Measurements from ENCODE around the gene MPZL1. TPM values are rescaled to one million over a fixed set of nuclear protein-coding genes. Genes with fewer than 3 reads are reported as not detected.

The MPZL1 gene
- total and polyA plus RNA-seq, 3 donors from 2014 or later, result 148 to 160 (median 154) TPM

GRCh38 chr1:167748906-167749305, 27.1 kb downstream of the MPZL1 start:
- H3K4me1 ChIP-seq, result peaks cover 22% of the 10 kb centered on the region
- DNase-seq, result no peak
- intact Hi-C loops (cut with DNase I; ENCODE audit: low total_unique reads), result no loop called here

DNA sequence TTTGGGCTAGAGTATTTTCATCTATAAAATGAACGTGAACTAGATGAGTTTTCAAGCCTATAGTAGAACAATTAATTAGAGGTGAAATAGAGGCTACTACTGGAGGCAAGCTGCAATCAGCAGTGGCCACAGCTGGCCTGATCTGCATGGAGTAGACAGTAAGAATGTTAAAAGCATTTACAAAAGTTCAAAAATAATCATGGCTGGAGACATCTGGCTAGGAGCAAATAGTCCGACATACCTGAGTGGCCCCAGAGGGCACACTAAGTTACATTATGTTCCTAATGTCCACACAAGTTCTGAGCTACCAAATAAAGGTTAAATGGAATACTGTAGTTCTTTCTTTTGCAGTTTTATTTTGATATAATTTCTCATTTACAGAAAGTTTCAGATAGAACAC, 28.0 kb downstream of the MPZL1 start:
- H3K27ac ChIP-seq, result no peak overlapping the region
- DNase-seq, result no peak
- intact Hi-C loops (cut with DNase I; ENCODE audit: low total_unique reads), result no loop called here
- no peaks in the 10 kb centered on the region for H3K9me3 ChIP-seq
- 30 to 59% methylated on average over 2 of the region's 2 CpGs for WGBS, 2 donors
- TF ChIP-seq POLR2A (IDR thresholded peaks at IDR 0.05), result no peak
- TF ChIP-seq CTCF (IDR thresholded peaks at IDR 0.05), result no peak
- peaks cover 22% of the 10 kb centered on the region for H3K4me1 ChIP-seq
- no peaks in the 10 kb centered on the region for H3K27me3 ChIP-seq
- H3K36me3 ChIP-seq (ENCODE audit: low read depth, missing control alignments), result no peaks in the 10 kb centered on the region
- H3K4me3 ChIP-seq, result no peak overlapping the region

More at GRCh38 chr1:167748906-167749305, 27.1 kb downstream of the MPZL1 start:
- H3K4me3 ChIP-seq, result no peak overlapping the region
- H3K36me3 ChIP-seq (ENCODE audit: low read depth, missing control alignments), result no peaks in the 10 kb centered on the region
- H3K27me3 ChIP-seq, result no peaks in the 10 kb centered on the region
- H3K9me3 ChIP-seq, result no peaks in the 10 kb centered on the region
- H3K27ac ChIP-seq, result no peak overlapping the region
- TF ChIP-seq CTCF (IDR thresholded peaks at IDR 0.05) (no peak), POLR2A (IDR thresholded peaks at IDR 0.05) (no peak)

DNA sequence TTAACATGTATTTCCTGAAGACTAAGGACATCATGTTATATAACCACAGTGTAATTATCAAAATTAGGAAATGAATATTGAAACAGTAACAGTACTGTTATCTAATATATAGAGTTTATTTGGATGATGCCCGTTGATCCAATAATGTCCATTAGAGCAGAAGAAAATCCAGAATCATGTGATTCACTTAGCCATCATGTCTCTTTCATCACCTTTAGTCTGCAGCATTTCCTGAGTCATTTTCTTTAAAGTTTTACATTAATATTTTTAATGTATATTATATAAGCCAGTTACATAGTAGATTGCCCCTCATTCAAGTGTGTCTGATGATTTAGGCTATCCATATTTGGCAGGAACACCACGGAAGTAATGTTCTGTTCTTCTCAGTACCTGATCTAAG, 28.9 kb downstream of the MPZL1 start:
- Histone ChIP-seq H3K36me3 (ENCODE audit: low read depth, missing control alignments) (no peaks in the 10 kb centered on the region), H3K27me3 (no peaks in the 10 kb centered on the region), H3K4me3 (no peak overlapping the region), H3K27ac (peak overlapping the region in 1 of 2 donors; percentile 4), H3K4me1 (peaks cover 26% of the 10 kb centered on the region), H3K9me3 (no peaks in the 10 kb centered on the region)
- DNase-seq, result no peak
- TF ChIP-seq POLR2A (IDR thresholded peaks at IDR 0.05), result no peak
- TF ChIP-seq CTCF (IDR thresholded peaks at IDR 0.05), result no peak
- intact Hi-C loops (cut with DNase I; ENCODE audit: low total_unique reads), result no loop called here
- 83% methylated on average over 2 of the region's 2 CpGs for WGBS, 2 donors

DNA sequence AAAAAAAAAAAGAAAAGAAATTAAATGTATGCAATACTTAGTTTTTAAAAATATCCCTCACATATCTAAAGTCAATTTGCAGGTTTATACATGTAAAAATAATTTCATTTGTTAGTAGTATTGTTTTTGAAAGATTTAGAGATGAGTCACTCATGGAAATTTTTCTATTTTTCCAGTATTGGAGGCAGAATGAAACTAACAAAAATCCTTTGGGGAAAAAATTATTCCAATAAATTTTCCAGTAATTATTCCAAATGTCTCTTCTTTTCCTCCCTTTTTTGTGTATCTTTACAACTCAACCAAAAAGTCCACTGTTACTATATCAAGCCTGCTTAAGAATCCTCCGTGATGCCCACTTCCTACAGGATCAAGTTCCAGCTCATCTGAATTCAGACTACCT, 29.9 kb downstream of the MPZL1 start:
- DNase-seq, result no peak
- Histone ChIP-seq H3K36me3 (ENCODE audit: low read depth, missing control alignments) (no peaks in the 10 kb centered on the region), H3K4me3 (no peak overlapping the region), H3K27ac (peak overlapping the region in 1 of 2 donors; percentile 28), H3K4me1 (peaks cover 26% of the 10 kb centered on the region), H3K9me3 (no peaks in the 10 kb centered on the region), H3K27me3 (no peaks in the 10 kb centered on the region)
- WGBS, 2 donors, result 63 to 64% methylated on average over 1 of the region's 1 CpG
- TF ChIP-seq CTCF (IDR thresholded peaks at IDR 0.05) (no peak), POLR2A (IDR thresholded peaks at IDR 0.05) (no peak)
- intact Hi-C loops (cut with DNase I; ENCODE audit: low total_unique reads), result no loop called here

- no peak for TF ChIP-seq CTCF (IDR thresholded peaks at IDR 0.05)
- Histone ChIP-seq H3K27ac (peak overlapping the region; percentile 0 to 28), H3K9me3 (no peaks in the 10 kb centered on the region), H3K4me3 (no peak overlapping the region), H3K36me3 (ENCODE audit: low read depth, missing control alignments) (no peaks in the 10 kb centered on the region), H3K4me1 (peaks cover 32% of the 10 kb centered on the region), H3K27me3 (no peaks in the 10 kb centered on the region)
- intact Hi-C loops (cut with DNase I; ENCODE audit: low total_unique reads), result no loop called here
- no peak for DNase-seq
These were observed 30.6 kb downstream of the MPZL1 start for GRCh38 chr1:167752219-167752985.

Data from testis (tissue), 3 donors.